ENCODE data around the gene PGAP6. TPM values are rescaled to one million over a fixed set of nuclear protein-coding genes. Genes with fewer than 3 reads are reported as not detected.
A peak's percentile ranks its signal among the peaks of the same experiment; 100 is the strongest.
"Not testable (repeated sequence)": the region's sequence is repeated elsewhere in the genome, so short reads cannot be mapped to it uniquely, and the experiment has no call there.

Gene PGAP6
- total RNA-seq, 1 donor from 2014 or later, result 47.6 TPM

GRCh38 chr16:381012-381788 lies 578 bp downstream of the PGAP6 start:
- Histone ChIP-seq H3K9me3 (no peaks in the 10 kb centered on the region), H3K4me3 (peak overlapping the region; percentile 86 to 98), H3K27ac (peak overlapping the region; percentile 35 to 64), H3K36me3 (peaks cover 12 to 15% of the 10 kb centered on the region in 2 donors), H3K4me1 (peaks cover 5 to 12% of the 10 kb centered on the region in 2 donors), H3K27me3 (no peaks in the 10 kb centered on the region)
- TF ChIP-seq CTCF (IDR thresholded peaks at IDR 0.05), result no peak
- intact Hi-C loops (cut with DNase I), result loop anchor here (1.0 to 5.0 kb wide), 4 partner anchors 28 to 206 kb away; partner anchors contain the start of gene CAPN15
- DNase-seq (ENCODE audit: low spot score in 2 of 2), result no peak

- intact Hi-C loops (cut with DNase I), result loop anchor here (1.0 to 5.0 kb wide), 4 partner anchors 27 to 207 kb away; partner anchors contain the start of gene CAPN15
- peak overlapping the region; percentile 86 to 98 for H3K4me3 ChIP-seq
- no peak for DNase-seq (ENCODE audit: low spot score in 2 of 2)
- H3K9me3 ChIP-seq, result no peaks in the 10 kb centered on the region
- H3K27ac ChIP-seq, result no peak overlapping the region
- peaks cover 17 to 19% of the 10 kb centered on the region in 2 donors for H3K36me3 ChIP-seq
- peaks cover 5 to 12% of the 10 kb centered on the region in 2 donors for H3K4me1 ChIP-seq
- TF ChIP-seq CTCF (IDR thresholded peaks at IDR 0.05), result no peak
- H3K27me3 ChIP-seq, result no peaks in the 10 kb centered on the region
Measured at GRCh38 chr16:380762-381011, 1.1 kb downstream of the PGAP6 start.

GRCh38 chr16:379961-380761 lies 1.6 kb downstream of the PGAP6 start:
- no peak for TF ChIP-seq CTCF (IDR thresholded peaks at IDR 0.05)
- Histone ChIP-seq H3K9me3 (no peaks in the 10 kb centered on the region), H3K27ac (no peak overlapping the region), H3K4me3 (peak overlapping the region; percentile 86 to 98), H3K27me3 (no peaks in the 10 kb centered on the region), H3K4me1 (peaks cover 5 to 12% of the 10 kb centered on the region in 2 donors), H3K36me3 (peaks cover 19 to 20% of the 10 kb centered on the region in 2 donors)
- DNase-seq (ENCODE audit: low spot score in 2 of 2), result no peak
- intact Hi-C loops (cut with DNase I), result loop anchor here (5.0 kb wide), 3 partner anchors 42 to 207 kb away; partner anchors contain the start of gene CAPN15

GRCh38 chr16:379183-379960 lies 2.4 kb downstream of the PGAP6 start:
- H3K4me1 ChIP-seq, result peaks cover 5 to 12% of the 10 kb centered on the region in 2 donors
- H3K9me3 ChIP-seq, result no peaks in the 10 kb centered on the region
- no peaks in the 10 kb centered on the region for H3K27me3 ChIP-seq
- DNase-seq (ENCODE audit: low spot score in 2 of 2), result no peak
- intact Hi-C loops (cut with DNase I), result no loop called here
- H3K36me3 ChIP-seq, result peaks cover 27 to 28% of the 10 kb centered on the region in 2 donors
- TF ChIP-seq CTCF (IDR thresholded peaks at IDR 0.05), result no peak
- H3K4me3 ChIP-seq, result no peak overlapping the region
- H3K27ac ChIP-seq, result no peak overlapping the region

- H3K36me3 ChIP-seq, result peaks cover 30 to 33% of the 10 kb centered on the region in 2 donors
- no peaks in the 10 kb centered on the region for H3K27me3 ChIP-seq
- H3K9me3 ChIP-seq, result no peaks in the 10 kb centered on the region
- no peak overlapping the region for H3K4me3 ChIP-seq
- no peak for TF ChIP-seq CTCF (IDR thresholded peaks at IDR 0.05)
- no peak for DNase-seq (ENCODE audit: low spot score in 2 of 2)
- peaks cover 5 to 12% of the 10 kb centered on the region in 2 donors for H3K4me1 ChIP-seq
- H3K27ac ChIP-seq, result no peak overlapping the region
- intact Hi-C loops (cut with DNase I), result no loop called here
Measured at GRCh38 chr16:378821-379182, 3.0 kb downstream of the PGAP6 start.

GRCh38 chr16:378113-378820 lies 3.5 kb downstream of the PGAP6 start:
- H3K4me1 ChIP-seq, result peaks cover 5 to 12% of the 10 kb centered on the region in 2 donors
- H3K9me3 ChIP-seq; H3K4me3 ChIP-seq; DNase-seq (ENCODE audit: low spot score in 2 of 2); H3K27me3 ChIP-seq; intact Hi-C loops (cut with DNase I); H3K27ac ChIP-seq: not testable (repeated sequence)
- H3K36me3 ChIP-seq, result peaks cover 33 to 38% of the 10 kb centered on the region in 2 donors

Data from ascending aorta (tissue), 2 donors.